ENCODE measurements around the gene EXOC3L4. TPM values are rescaled to one million over a fixed set of nuclear protein-coding genes. Genes with fewer than 3 reads are reported as not detected.

EXOC3L4 gene
- polyA plus RNA-seq, 2 of the 4 experiments (the other 2 are of a cell fraction): 1.5 to 4.3 TPM

GRCh38 chr14:103107941-103108748 is 13.6 kb downstream of the EXOC3L4 start:
- Histone ChIP-seq H3K4me2 (peak overlapping the region; percentile 79), H3K4me1 (peaks cover 84% of the 10 kb centered on the region), H3K9me3 (no peaks in the 10 kb centered on the region), H3K27ac (peak overlapping the region; percentile 94), H3K4me3 (peak overlapping the region; percentile 28)
- POLR2A ChIA-PET: interaction anchor here (0.7 to 2.3 kb wide), 2 partner anchors 13 to 15 kb away, joined by 4 to 11 read pairs; partner anchors contain the start of gene TNFAIP2
- ATAC-seq: no peak
- CTCF ChIA-PET: interaction anchor here (1.0 to 2.3 kb wide), 7 partner anchors 10 to 185 kb away, joined by 3 to 16 read pairs (median 4); no protein-coding TSS in a partner anchor
- WGBS (ENCODE audit: missing lambda C conversion rate): 77% methylated on average over 23 of the region's 28 CpGs
- peak in 1 of 2 experiments; percentile 72 for DNase-seq (ENCODE audit: low read depth in 1 of 2, low spot score in 1 of 2)
- TF ChIP-seq MAZ (IDR thresholded peaks at IDR 0.05; ENCODE audit: borderline replicate concordance, low read depth, low read length) (no peak), HOXB5 (CRISPR knock-in tag; IDR thresholded peaks at IDR 0.05) (peak; percentile 18; the same call in 1 of the 2 replicates), FOXS1 (CRISPR knock-in tag; IDR thresholded peaks at IDR 0.05) (no peak), RAD21 (conservative IDR thresholded peaks at IDR 0.05 in 1 of 2, IDR thresholded peaks at IDR 0.05 in 1 of 2) (no peak), POLR2AphosphoS2 (conservative IDR thresholded peaks at IDR 0.05; ENCODE audit: low read length) (no peak), MAX (IDR thresholded peaks at IDR 0.05) (peak; percentile 81), ATOH8 (CRISPR knock-in tag; IDR thresholded peaks at IDR 0.05; ENCODE audit: low read depth) (0 out of 2 replicates have a peak, but pooled peaks have one; percentile 15), RARB (CRISPR knock-in tag; IDR thresholded peaks at IDR 0.05) (peak; percentile 76; the same call in 1 of the 2 replicates), GATA3 (IDR thresholded peaks at IDR 0.05; ENCODE audit: borderline replicate concordance) (peak; percentile 52), CEBPB (IDR thresholded peaks at IDR 0.05) (peak in 1 of 2 experiments; percentile 30; a peak in 1 of 4 replicates)
- FAIRE-seq: no peak

GRCh38 chr14:103108749-103109207 is 14.3 kb downstream of the EXOC3L4 start:
- FAIRE-seq: no peak
- ChIA-PET CTCF (interaction anchor here (1.0 to 2.3 kb wide), 9 partner anchors 11 to 184 kb away, joined by 3 to 16 read pairs (median 4); no protein-coding TSS in a partner anchor), POLR2A (interaction anchor here (0.7 to 2.3 kb wide), 2 partner anchors 12 to 14 kb away, joined by 4 to 11 read pairs; partner anchors contain the start of gene TNFAIP2)
- TF ChIP-seq NPAS2 (CRISPR knock-in tag; IDR thresholded peaks at IDR 0.05; ENCODE audit: borderline replicate concordance) (no peak), BHLHE40 (IDR thresholded peaks at IDR 0.05; ENCODE audit: low read depth, low read length) (no peak), HEYL (CRISPR knock-in tag; IDR thresholded peaks at IDR 0.05) (no peak), HOXB5 (CRISPR knock-in tag; IDR thresholded peaks at IDR 0.05) (0 out of 2 replicates have a peak, but pooled peaks have one; percentile 3), HMGXB4 (CRISPR knock-in tag; IDR thresholded peaks at IDR 0.05; ENCODE audit: borderline replicate concordance) (no peak), BCL3 (IDR thresholded peaks at IDR 0.05) (no peak), FOSL2 (IDR thresholded peaks at IDR 0.05) (no peak), FOSL2 (CRISPR knock-in tag; IDR thresholded peaks at IDR 0.05) (peak; percentile 89), JUNB (IDR thresholded peaks at IDR 0.05) (peak; percentile 23; the same call in 1 of the 2 replicates), JUN (IDR thresholded peaks at IDR 0.05) (0 out of 5 replicates have a peak, but pooled peaks of 1 of the 2 experiments have one; percentile 18)
- DNase-seq (ENCODE audit: low read depth in 1 of 2, low spot score in 1 of 2): peak in 1 of 2 experiments; percentile 81
- ATAC-seq: peak; percentile 1 to 11; a peak in 3 of 6 replicates
- 7% methylated on average over 4 of the region's 9 CpGs for WGBS (ENCODE audit: missing lambda C conversion rate)
- peak overlapping the region; percentile 94 for H3K27ac ChIP-seq
- H3K4me1 ChIP-seq: peaks cover 87% of the 10 kb centered on the region
- H3K9me3 ChIP-seq: no peaks in the 10 kb centered on the region
- H3K4me2 ChIP-seq: peak overlapping the region; percentile 79
- H3K4me3 ChIP-seq: peak overlapping the region; percentile 28
